ENCODE measurements around the gene TRMT6. TPM values are rescaled to one million over a fixed set of nuclear protein-coding genes. Genes with fewer than 3 reads are reported as not detected.

TRMT6 gene
- total RNA-seq, 4 donors from 2014 or later: 16.5 to 27.5 (median 19.0) TPM

GRCh38 chr20:5895626-5896025 lies 54.7 kb downstream of the TRMT6 start:
- Histone ChIP-seq H3K4me1 (peaks cover 6 to 11% of the 10 kb centered on the region in 2 donors), H3K27ac (no peak overlapping the region), H3K4me3 (no peak overlapping the region), H3K9me3 (no peaks in the 10 kb centered on the region), H3K36me3 (no peaks in the 10 kb centered on the region), H3K27me3 (no peaks in the 10 kb centered on the region)
- DNase-seq: no peak
- in situ Hi-C loops (cut with MboI; ENCODE audit: low sequenced_read_pairs in 4 of 4): no loop called here
- ATAC-seq: no peak
- intact Hi-C loops (cut with DNase I; ENCODE audit: low total_unique reads): no loop called here
- TF ChIP-seq, protein P1, sequence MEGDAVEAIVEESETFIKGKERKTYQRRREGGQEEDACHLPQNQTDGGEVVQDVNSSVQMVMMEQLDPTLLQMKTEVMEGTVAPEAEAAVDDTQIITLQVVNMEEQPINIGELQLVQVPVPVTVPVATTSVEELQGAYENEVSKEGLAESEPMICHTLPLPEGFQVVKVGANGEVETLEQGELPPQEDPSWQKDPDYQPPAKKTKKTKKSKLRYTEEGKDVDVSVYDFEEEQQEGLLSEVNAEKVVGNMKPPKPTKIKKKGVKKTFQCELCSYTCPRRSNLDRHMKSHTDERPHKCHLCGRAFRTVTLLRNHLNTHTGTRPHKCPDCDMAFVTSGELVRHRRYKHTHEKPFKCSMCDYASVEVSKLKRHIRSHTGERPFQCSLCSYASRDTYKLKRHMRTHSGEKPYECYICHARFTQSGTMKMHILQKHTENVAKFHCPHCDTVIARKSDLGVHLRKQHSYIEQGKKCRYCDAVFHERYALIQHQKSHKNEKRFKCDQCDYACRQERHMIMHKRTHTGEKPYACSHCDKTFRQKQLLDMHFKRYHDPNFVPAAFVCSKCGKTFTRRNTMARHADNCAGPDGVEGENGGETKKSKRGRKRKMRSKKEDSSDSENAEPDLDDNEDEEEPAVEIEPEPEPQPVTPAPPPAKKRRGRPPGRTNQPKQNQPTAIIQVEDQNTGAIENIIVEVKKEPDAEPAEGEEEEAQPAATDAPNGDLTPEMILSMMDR (IDR thresholded peaks at IDR 0.05 in 4 of 5, conservative IDR thresholded peaks at IDR 0.05 in 1 of 5): no peak
- no peak for TF ChIP-seq POLR2A (IDR thresholded peaks at IDR 0.05)

DNA sequence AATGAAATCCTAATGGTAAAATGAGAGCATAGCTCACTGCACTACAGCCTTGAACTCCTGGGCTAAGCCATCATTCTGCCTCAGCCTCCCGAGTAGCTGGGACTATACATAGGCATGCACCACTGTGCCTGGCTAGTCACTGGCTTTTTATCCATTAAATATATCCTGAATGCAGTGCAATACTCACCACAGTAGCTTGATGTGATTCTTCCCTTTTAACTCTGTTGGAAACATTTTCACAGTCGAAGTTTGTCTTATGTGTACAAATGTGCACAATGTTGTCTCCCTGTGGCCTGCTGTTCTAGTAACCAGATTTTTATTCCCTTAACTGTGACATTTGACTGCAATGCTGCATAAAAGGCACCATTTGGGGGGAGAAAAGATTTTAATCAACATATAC lies 56.7 kb downstream of the TRMT6 start:
- H3K4me3 ChIP-seq: no peak overlapping the region
- ATAC-seq (no peak), DNase-seq (no peak)
- no peaks in the 10 kb centered on the region for H3K36me3 ChIP-seq
- intact Hi-C loops (cut with DNase I; ENCODE audit: low total_unique reads) (loop anchor here (5.0 kb wide), 1 partner anchor 54 kb away; no protein-coding TSS in a partner anchor), in situ Hi-C loops (cut with MboI; ENCODE audit: low sequenced_read_pairs in 4 of 4) (no loop called here)
- H3K27ac ChIP-seq: no peak overlapping the region
- peaks cover 13 to 15% of the 10 kb centered on the region in 2 donors for H3K4me1 ChIP-seq
- TF ChIP-seq, protein P1 (IDR thresholded peaks at IDR 0.05 in 4 of 5, conservative IDR thresholded peaks at IDR 0.05 in 1 of 5): no peak
- TF ChIP-seq POLR2A (IDR thresholded peaks at IDR 0.05): no peak
- no peaks in the 10 kb centered on the region for H3K27me3 ChIP-seq
- no peaks in the 10 kb centered on the region for H3K9me3 ChIP-seq

GRCh38 chr20:5893052-5893451 lies 57.3 kb downstream of the TRMT6 start:
- H3K27ac ChIP-seq: peak overlapping the region in 2 of 4 donors; percentile 36 to 89
- intact Hi-C loops (cut with DNase I; ENCODE audit: low total_unique reads): loop anchor here (5.0 kb wide), 1 partner anchor 54 kb away; no protein-coding TSS in a partner anchor
- in situ Hi-C loops (cut with MboI; ENCODE audit: low sequenced_read_pairs in 4 of 4): no loop called here

GRCh38 chr20:5890773-5891441 lies 59.4 kb downstream of the TRMT6 start:
- Histone ChIP-seq H3K27ac (peak overlapping the region; percentile 85 to 94 (median 90)), H3K27me3 (no peaks in the 10 kb centered on the region), H3K9me3 (no peaks in the 10 kb centered on the region), H3K4me1 (peaks cover 32 to 35% of the 10 kb centered on the region in 2 donors), H3K36me3 (no peaks in the 10 kb centered on the region), H3K4me3 (no peak overlapping the region)
- intact Hi-C loops (cut with DNase I; ENCODE audit: low total_unique reads) (loop anchor here (2.0 to 5.0 kb wide), 2 partner anchors 56 to 110 kb away; no protein-coding TSS in a partner anchor), in situ Hi-C loops (cut with MboI; ENCODE audit: low sequenced_read_pairs in 4 of 4) (no loop called here)
- DNase-seq: peak; percentile 88
- ATAC-seq: peak; percentile 82 to 85
- TF ChIP-seq, protein P1 (IDR thresholded peaks at IDR 0.05 in 4 of 5, conservative IDR thresholded peaks at IDR 0.05 in 1 of 5): no peak
- TF ChIP-seq POLR2A (IDR thresholded peaks at IDR 0.05): peak in 1 of 2 donors; percentile 26

More at GRCh38 chr20:5893052-5893451, 57.3 kb downstream of the TRMT6 start:
- no peak overlapping the region for H3K4me3 ChIP-seq
- ATAC-seq (no peak), DNase-seq (no peak)
- H3K9me3 ChIP-seq: no peaks in the 10 kb centered on the region
- H3K27me3 ChIP-seq: no peaks in the 10 kb centered on the region
- no peaks in the 10 kb centered on the region for H3K36me3 ChIP-seq
- peaks cover 19 to 20% of the 10 kb centered on the region in 2 donors for H3K4me1 ChIP-seq
- TF ChIP-seq, protein P1 (IDR thresholded peaks at IDR 0.05 in 4 of 5, conservative IDR thresholded peaks at IDR 0.05 in 1 of 5): no peak
- TF ChIP-seq POLR2A (IDR thresholded peaks at IDR 0.05): no peak
